GM12874 (cell line): ENCODE results near the gene ATG16L2.

ENCODE experiments used
- TF ChIP-seq, protein P1 (sequence below): IDR thresholded peaks from 2 replicates; pipeline ENCODE4 v1.5.1; 2011; ENCODE audit warnings: low read depth, mild to moderate bottlenecking, control low read depth, low read length, moderate library complexity; ENCODE audit not compliant: insufficient read depth

Gene ATG16L2

DNA sequence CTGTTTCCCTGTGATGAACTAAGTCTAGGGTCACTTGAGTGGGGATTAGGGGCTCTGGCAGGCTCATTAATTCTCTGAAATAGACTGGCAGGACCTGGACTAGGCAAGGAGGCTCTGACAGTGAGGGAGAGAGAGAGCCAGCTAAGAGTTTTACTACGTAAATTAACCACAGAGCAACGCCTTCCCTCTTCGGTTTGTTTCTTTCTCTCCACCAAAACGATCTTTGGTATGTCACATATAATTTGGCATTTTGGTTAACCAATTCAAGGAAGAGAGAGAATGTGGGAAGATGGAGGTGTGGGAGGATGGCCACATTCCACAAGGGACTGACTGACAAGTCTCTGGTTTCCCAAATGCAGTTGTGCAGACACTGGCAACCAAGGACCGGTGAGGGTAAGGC, 27.9 kb downstream of the ATG16L2 start:
- TF ChIP-seq, protein P1, sequence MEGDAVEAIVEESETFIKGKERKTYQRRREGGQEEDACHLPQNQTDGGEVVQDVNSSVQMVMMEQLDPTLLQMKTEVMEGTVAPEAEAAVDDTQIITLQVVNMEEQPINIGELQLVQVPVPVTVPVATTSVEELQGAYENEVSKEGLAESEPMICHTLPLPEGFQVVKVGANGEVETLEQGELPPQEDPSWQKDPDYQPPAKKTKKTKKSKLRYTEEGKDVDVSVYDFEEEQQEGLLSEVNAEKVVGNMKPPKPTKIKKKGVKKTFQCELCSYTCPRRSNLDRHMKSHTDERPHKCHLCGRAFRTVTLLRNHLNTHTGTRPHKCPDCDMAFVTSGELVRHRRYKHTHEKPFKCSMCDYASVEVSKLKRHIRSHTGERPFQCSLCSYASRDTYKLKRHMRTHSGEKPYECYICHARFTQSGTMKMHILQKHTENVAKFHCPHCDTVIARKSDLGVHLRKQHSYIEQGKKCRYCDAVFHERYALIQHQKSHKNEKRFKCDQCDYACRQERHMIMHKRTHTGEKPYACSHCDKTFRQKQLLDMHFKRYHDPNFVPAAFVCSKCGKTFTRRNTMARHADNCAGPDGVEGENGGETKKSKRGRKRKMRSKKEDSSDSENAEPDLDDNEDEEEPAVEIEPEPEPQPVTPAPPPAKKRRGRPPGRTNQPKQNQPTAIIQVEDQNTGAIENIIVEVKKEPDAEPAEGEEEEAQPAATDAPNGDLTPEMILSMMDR, result no peak

DNA sequence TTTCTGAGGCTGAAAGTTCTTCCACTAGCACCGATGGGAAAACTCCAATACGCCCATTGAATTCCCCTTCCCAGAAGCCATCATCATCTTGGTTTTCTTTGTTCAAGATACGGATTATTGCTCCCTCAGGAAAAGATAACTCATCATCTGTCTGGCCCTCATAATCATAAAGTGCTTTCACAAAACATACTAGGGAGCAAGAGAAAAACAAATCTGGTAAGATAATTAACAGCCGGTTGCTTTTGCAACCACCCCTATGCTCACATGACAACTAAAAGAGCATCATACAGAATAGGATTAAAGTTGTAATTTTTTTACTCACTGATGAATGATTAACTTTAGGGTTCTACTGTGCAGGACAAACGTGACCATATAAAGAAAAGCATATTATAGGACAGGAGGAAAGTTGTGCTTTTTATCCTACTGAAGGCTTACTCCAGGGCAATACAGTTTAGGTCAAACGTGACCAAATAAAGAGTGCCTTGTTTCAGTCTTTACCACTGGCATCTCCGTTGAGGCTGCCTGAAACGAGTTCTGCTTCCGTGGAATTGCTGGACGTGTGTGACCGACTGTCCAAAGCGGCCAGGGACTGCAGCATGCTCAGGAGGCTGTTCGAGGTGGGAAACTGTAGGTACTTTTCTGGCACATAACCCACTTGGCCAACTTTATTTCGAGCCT, 28.6 kb downstream of the ATG16L2 start:
- TF ChIP-seq, protein P1, result no peak

DNA sequence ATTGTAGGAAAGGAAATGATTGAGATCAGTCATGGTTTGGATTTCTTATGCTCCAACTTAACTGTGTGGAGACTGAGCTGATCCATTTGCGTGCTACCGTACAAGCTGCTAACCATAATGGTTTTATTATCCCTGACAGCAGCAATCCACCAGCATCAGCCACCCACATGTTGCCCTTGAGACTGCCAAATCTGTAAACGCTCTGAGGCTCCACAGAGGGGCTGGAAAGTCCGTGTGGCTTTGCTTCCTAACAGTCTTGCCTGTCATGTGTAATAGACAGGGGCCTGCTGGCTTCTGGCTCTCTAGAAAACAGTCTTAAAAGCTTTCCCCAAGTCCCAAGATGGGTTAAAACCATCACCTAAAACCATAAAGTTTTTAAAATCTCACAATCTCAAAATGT, 30.1 kb downstream of the ATG16L2 start:
- TF ChIP-seq, protein P1, result no peak

DNA sequence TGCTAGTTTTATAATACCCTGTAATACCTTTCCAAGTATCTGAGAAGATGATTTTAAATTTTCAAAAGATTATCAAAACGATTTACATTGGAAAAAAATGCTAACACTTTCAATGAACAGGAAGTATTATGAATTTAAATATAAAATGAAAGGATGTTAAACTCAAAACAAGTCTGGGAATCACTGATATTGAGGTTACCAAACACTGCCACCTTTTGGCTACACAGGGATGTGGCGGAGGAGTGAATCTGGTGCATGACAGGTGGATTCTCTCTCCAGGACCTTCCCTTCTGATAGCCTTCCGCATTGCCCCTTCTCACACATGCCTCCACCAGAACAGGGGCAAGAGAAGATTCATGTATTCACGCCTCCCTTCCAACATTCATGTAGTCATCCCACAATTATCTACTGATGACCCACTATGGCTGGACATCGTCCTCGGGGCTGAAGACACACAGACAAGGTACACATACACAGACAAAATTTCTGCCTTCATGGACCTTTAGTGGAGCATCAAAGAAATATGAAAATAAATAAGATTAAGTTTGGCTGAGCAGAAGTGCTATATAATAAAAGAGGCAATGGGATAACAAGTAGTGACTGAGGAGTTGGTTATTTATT, 34.7 kb downstream of the ATG16L2 start:
- TF ChIP-seq, protein P1, result peak; percentile 35; the same call in 1 of the 2 replicates

DNA sequence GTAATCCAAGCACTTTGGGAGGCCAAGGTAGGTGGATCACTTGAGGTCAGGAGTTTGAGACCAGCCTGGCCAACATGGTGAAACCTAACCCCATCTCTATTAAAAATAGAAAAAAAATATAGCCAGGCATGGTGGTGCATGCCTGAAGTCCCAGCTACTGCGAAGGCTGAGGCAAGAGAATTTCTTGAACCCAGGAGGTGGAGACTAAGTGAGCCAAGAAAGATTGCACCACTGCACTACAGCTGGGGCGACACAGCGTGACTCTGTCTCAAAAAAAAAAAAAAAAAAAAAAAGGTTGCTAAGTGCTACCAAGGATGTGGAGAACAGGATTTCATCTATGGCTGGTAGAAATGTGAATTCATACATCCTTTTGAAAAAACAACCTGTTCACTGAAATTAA, 36.6 kb downstream of the ATG16L2 start:
- TF ChIP-seq, protein P1, result no peak

DNA sequence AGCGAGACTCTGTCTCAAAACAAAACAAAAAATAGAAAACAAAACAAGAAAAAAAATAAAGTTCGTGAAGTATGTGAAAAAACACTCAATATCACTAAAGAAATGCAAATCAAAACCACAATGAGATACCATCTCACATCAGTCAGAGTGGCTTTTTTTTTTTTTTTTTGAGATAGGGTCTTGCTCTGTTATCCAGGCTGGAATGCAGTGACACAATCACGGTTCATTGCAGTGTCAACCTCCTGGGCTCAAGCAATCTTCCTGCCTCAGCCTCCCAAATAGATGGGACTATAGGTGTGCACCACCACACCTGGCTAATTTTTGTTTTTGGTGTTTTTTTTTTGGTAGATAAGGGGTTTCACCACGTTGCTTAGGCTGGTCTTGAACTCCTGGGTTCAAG, 37.5 kb downstream of the ATG16L2 start:
- TF ChIP-seq, protein P1, result no peak

DNA sequence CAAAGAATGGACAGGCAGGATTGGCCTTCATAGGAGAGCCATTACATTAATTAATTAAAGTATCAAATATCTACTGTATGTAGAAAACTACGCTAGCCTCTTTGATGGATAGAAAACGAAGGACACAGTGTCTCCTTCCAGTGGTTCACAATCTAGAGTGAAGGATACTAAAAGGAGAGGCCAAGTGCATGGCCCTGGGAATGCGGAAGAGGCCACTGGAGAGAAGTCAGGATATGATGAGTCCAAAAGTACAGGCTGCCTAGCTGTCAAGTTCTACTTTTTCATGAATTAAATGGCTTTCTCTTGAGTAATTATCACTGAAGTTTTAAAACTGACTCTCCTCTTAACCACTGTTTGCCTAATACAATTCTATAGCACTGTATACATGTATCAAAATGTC, 41.9 kb downstream of the ATG16L2 start:
- TF ChIP-seq, protein P1, result no peak
